NOMO-1 (cell line): ENCODE measurements around the gene ACAT1.
A peak's percentile ranks its signal among the peaks of the same experiment; 100 is the strongest.
"Not testable (repeated sequence)": the region's sequence is repeated elsewhere in the genome, so short reads cannot be mapped to it uniquely, and the experiment has no call there.

Source experiments
- DNase-seq, 2 experiments: peaks; one replicate each; lab custom pipeline; 2025; ENCODE audit not compliant: unreplicated experiment in 2 of 2; lab: John Stamatoyannopoulos, UW

The ACAT1 gene

DNA sequence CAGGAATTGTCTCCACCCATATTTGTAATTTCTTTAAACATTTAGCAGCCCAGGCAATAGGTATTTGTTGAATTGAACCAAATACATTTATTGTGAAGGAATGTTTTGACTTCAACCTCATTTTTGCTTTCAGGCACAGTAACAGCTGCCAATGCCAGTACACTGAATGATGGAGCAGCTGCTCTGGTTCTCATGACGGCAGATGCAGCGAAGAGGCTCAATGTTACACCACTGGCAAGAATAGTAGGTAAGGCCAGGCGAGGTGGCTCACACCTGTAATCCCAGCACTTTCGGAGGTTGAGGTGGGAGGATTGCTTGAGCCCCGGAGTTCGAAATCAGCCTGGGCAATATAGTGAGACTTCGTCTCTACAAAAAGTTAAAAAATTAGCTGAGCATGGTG is 20.9 kb downstream of the ACAT1 start:
- DNase-seq: no peak

DNA sequence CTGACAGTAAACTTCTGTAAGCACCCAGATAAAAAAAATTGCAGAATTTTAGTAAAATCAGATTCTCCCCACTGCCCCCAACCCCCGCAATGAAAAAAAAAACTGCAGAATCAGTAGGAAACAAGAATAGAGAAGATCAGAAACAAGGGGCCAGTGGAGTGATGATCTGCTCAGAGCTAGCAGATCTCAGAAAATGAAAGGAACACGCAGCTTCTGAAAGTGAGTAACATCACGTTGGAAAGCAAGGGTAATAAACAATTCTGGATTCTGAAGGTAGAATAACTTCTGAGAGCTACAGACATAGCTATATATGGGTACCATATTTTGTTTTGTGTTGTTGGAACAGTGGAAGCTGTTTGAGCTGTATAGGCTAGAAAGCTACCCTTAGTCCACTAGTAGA is 23.2 kb downstream of the ACAT1 start:
- DNase-seq: no peak

DNA sequence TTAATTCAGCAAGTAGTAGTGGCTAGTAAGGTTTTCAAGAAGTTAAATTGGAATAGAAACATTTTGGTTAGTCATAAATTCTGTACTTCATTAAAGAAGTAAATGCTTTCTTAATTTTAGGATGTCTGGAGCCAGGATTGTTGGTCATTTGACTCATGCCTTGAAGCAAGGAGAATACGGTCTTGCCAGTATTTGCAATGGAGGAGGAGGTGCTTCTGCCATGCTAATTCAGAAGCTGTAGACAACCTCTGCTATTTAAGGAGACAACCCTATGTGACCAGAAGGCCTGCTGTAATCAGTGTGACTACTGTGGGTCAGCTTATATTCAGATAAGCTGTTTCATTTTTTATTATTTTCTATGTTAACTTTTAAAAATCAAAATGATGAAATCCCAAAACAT is 25.8 kb downstream of the ACAT1 start:
- no peak for DNase-seq

DNA sequence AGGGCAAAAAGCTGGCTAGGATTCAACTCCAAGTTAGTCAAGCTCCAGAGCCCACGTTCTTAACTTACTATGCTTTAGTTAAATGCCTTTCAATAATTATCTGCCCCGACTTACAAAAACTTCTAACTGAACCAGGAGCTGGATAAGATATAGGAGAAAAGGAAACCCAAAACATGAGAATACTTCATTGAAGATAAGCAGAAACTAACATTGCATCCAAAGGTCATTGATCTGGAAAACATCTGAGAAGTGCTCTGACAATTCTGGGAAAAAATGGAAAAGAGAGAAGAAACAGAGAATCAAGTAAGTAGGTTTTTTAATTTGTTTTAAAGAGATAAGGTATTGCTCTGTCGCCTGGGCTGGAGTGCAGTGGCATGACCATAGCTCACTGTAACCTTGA is 27.2 kb downstream of the ACAT1 start:
- DNase-seq: no peak

DNA sequence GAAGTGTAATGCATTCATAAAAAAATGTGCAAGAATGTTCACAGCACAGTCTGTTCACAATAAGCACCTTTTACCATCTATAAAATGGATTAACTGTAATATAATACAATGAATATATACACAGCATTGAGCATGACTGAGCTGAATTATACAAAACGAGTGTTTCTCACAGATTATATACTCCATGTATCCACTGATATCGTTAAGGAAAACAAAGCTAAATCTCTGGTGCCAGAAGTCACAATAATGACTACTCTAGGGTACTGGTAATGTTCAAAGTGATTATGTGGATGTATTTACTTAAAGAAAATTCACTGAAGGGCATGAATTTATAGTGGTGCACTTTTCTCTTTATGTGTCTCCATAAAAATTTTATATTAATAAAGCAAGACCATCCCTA is 33.2 kb downstream of the ACAT1 start:
- DNase-seq: no peak

DNA sequence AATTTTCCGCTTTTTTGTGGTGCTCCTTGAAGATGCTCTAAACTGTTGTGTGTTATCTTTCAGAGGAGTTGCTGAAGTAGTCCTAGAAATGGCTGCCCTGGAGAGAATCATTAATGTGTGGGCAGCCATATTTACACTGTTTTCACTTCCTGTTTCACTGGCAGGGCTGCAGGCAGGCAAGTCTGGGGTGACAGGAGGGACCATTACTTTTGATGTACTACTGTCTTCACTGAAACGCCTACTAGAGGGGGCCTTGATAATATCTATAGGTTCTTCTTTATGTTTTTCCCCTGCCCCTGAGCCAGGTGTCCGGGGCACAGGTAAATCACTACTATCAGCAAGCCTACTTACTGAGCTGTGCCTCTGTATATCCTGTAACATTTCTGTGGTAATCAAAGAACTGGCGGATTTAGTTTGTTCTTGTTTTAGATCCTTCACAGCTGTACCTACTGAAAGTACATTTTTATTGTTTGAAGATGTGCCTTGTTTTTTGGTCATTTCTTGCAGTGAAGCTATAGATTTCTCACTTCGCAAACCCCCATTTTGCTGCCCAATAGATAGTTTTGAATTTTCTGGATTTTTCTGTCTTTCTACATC is 39.7 kb downstream of the ACAT1 start:
- peak; percentile 19 to 63 for DNase-seq

DNA sequence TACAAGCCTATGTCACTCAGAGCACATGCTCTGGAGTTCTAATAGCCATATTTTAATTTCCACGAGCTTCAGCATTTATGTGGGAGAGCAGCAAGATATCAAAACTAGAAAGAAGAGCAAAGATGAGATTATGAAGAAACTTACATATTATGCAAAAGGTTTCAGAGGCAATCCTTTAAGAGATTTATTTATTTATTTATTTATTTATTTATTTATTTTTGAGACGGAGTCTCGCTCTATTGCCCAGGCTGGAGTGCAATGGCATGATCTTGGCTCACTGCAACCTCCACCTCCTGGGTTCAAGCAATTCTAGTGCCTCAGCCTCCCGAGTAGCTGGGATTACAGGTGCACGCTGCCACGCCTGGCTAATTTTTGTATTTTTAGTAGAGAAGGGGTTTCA is 41.5 kb downstream of the ACAT1 start:
- not testable (repeated sequence) for DNase-seq

DNA sequence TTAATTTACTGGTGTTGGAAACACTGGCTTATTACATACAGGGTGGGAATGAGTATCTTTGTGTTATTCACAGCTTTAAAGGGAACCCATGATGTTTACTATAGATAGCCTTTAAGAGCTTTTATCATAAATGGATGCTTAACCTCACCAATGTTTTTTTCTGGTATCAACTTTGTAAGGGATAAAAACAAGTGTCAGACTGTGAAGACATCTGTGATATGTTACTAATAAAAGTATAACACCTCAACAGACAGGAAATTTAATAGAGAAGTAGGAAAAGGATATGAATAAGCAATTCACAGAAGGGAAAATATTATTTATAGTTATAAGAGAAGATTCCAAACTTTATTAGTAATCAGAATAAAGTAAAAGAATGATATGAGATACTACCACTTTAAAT is 46.3 kb downstream of the ACAT1 start:
- no peak for DNase-seq

DNA sequence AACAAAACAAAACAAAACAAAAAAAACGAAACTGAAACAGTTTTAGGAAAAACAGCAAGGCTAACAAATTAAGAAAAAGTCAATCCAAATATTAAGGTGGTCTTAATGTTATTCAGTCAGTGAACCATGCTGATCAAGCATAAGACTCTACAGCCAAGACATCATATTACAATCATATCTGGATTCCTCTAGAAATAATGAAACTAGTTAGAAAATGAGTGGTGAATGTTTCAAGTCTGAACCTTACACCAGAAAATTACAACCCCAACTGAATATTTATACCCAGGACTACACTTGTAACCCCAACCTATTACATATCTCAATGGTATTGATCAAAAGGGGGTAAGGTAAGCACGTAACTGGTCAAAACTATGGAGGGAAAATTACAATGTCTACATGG is 48.8 kb downstream of the ACAT1 start:
- no peak for DNase-seq

DNA sequence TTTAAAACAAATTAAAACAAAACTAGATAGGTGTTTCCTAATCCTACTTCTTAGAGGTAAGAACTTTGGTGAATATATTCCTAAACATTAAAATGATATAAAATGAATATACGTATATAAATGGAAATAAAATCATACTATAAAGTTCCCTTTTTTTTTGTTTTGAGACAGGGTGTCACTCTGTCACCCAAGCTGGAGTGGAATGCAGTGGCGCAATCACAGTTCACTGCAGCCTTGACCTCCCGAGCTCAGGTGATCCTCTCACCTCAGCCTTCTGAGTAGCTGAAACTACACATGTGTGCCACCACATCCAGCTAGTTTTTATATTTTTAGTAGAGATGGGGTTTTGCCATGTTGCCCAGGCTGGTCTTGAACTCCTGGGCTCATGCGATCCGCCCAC is 56.2 kb downstream of the ACAT1 start:
- no peak for DNase-seq

DNA sequence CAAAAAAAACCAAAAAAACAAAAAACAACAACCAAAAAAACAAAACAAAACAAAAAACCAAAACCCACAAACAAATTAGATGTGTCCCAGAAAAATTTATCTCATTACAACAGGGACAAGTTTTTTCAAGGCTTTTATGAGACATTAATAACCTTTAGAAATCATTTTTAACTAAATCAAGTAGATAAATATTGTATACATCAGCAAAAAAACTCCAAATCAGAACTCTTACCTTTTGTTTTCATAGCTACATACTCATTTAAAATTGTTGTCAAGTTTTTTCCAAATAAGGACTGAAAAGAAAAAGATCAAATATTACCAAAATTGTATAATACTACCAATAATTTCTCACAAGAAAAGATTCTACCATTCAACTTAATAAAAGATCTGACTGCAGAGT is 72.4 kb downstream of the ACAT1 start:
- no peak for DNase-seq

DNA sequence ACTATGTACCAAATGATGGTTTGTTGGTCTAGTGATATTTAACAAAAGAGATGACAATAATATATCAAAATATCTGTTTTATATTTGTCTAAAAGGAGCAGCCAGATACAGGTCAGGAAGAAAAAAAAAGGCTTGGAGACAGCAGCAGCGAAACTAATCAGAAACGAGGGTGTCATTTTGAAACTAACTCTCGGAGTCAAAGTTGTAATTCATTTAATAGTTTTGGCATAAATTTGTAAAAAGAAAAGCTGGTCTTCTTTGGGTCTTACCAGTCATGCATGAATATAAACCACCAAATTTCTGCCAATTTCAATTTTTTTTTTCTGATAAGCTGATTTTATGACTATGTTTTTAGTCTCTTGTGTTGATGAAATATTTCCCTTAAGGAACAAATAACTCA is 75.5 kb downstream of the ACAT1 start:
- no peak for DNase-seq
